ENCODE results near the gene FYB1.

- TF ChIP-seq, protein P1, sequence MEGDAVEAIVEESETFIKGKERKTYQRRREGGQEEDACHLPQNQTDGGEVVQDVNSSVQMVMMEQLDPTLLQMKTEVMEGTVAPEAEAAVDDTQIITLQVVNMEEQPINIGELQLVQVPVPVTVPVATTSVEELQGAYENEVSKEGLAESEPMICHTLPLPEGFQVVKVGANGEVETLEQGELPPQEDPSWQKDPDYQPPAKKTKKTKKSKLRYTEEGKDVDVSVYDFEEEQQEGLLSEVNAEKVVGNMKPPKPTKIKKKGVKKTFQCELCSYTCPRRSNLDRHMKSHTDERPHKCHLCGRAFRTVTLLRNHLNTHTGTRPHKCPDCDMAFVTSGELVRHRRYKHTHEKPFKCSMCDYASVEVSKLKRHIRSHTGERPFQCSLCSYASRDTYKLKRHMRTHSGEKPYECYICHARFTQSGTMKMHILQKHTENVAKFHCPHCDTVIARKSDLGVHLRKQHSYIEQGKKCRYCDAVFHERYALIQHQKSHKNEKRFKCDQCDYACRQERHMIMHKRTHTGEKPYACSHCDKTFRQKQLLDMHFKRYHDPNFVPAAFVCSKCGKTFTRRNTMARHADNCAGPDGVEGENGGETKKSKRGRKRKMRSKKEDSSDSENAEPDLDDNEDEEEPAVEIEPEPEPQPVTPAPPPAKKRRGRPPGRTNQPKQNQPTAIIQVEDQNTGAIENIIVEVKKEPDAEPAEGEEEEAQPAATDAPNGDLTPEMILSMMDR (IDR thresholded peaks at IDR 0.05): no peak
- no peak for TF ChIP-seq POLR2A (IDR thresholded peaks at IDR 0.05)
Measured at GRCh38 chr5:39091940-39092580, 127.3 kb downstream of the FYB1 start.

All from stomach (tissue), 4 donors.